ACC112 (cell line): ENCODE results near the gene KRT76.

Experiments
- H2AFZ ChIP-seq: fragments of 200-600 bp; sonication (generic); one replicate; pipeline ENCODE4 v1.6.0; 2017; ENCODE audit warnings: antibody characterized with exemption, low read length; ENCODE audit not compliant: unreplicated experiment
- H3K27ac ChIP-seq: fragments of 200-600 bp; sonication (generic); 2 replicates; pipeline ENCODE4 v1.5.1; 2014; ENCODE audit warnings: low read depth, mild to moderate bottlenecking, antibody characterized with exemption, low read length, moderate library complexity
- H3K27me3 ChIP-seq: fragments of 200-600 bp; sonication (generic); 2 replicates; pipeline ENCODE4 v1.6.1; 2014; ENCODE audit warnings: mild to moderate bottlenecking, antibody characterized with exemption, low read length, moderate library complexity, mixed read lengths; ENCODE audit not compliant: insufficient read depth
- H3K36me3 ChIP-seq: fragments of 200-600 bp; sonication (generic); 2 replicates; pipeline ENCODE4 v1.6.1; 2016; ENCODE audit warnings: mild to moderate bottlenecking, antibody characterized with exemption, low read length, moderate library complexity, mixed read lengths; ENCODE audit not compliant: insufficient read depth
- H3K4me1 ChIP-seq: fragments of 200-600 bp; sonication (generic); one replicate; pipeline ENCODE4 v1.6.1; 2016; ENCODE audit warnings: low read length, mixed read lengths; ENCODE audit not compliant: insufficient read depth, unreplicated experiment, control insufficient read depth
- H3K4me3 ChIP-seq: fragments of 200-600 bp; sonication (generic); 2 replicates; pipeline ENCODE4 v1.5.1; 2014; ENCODE audit warnings: mild to moderate bottlenecking, low read depth, low read length
- H3K79me2 ChIP-seq: fragments of 200-600 bp; sonication (generic); one replicate; pipeline ENCODE4 v1.6.0; 2016; ENCODE audit warnings: low read length; ENCODE audit not compliant: control insufficient read depth, unreplicated experiment, insufficient read depth

Gene KRT76

GRCh38 chr12:52741375-52742195, 35.6 kb downstream of the KRT76 start:
- H3K79me2 ChIP-seq: no peaks in the 10 kb centered on the region
- H3K36me3 ChIP-seq: no peaks in the 10 kb centered on the region
- H3K27ac ChIP-seq: no peak overlapping the region
- H3K4me1 ChIP-seq: no peaks in the 10 kb centered on the region
- H3K27me3 ChIP-seq: peaks cover 56% of the 10 kb centered on the region
- no peak overlapping the region for H3K4me3 ChIP-seq
- H2AFZ ChIP-seq: no peak overlapping the region

GRCh38 chr12:52740584-52740983, 36.6 kb downstream of the KRT76 start:
- H3K79me2 ChIP-seq: no peaks in the 10 kb centered on the region
- H3K27me3 ChIP-seq: peaks cover 57% of the 10 kb centered on the region
- no peak overlapping the region for H3K4me3 ChIP-seq
- no peaks in the 10 kb centered on the region for H3K4me1 ChIP-seq
- no peaks in the 10 kb centered on the region for H3K36me3 ChIP-seq
- no peak overlapping the region for H3K27ac ChIP-seq
- H2AFZ ChIP-seq: no peak overlapping the region

- peaks cover 57% of the 10 kb centered on the region for H3K27me3 ChIP-seq
Measured at GRCh38 chr12:52739963-52740362, 37.2 kb downstream of the KRT76 start.

GRCh38 chr12:52735816-52736632, 41.1 kb downstream of the KRT76 start:
- Histone ChIP-seq H3K79me2 (no peaks in the 10 kb centered on the region), H3K27me3 (peaks cover 69% of the 10 kb centered on the region), H3K27ac (no peak overlapping the region), H2AFZ (no peak overlapping the region), H3K4me3 (no peak overlapping the region), H3K4me1 (no peaks in the 10 kb centered on the region), H3K36me3 (no peaks in the 10 kb centered on the region)

More at GRCh38 chr12:52739963-52740362, 37.2 kb downstream of the KRT76 start:
- no peaks in the 10 kb centered on the region for H3K4me1 ChIP-seq
- no peak overlapping the region for H3K4me3 ChIP-seq
- H2AFZ ChIP-seq: no peak overlapping the region
- no peak overlapping the region for H3K27ac ChIP-seq
- H3K79me2 ChIP-seq: no peaks in the 10 kb centered on the region
- H3K36me3 ChIP-seq: no peaks in the 10 kb centered on the region

GRCh38 chr12:52735106-52735505, 42.0 kb downstream of the KRT76 start:
- Histone ChIP-seq H3K27ac (no peak overlapping the region), H3K4me1 (no peaks in the 10 kb centered on the region), H3K4me3 (no peak overlapping the region), H3K27me3 (peaks cover 75% of the 10 kb centered on the region), H3K79me2 (no peaks in the 10 kb centered on the region), H3K36me3 (no peaks in the 10 kb centered on the region), H2AFZ (no peak overlapping the region)

- no peak overlapping the region for H2AFZ ChIP-seq
- no peak overlapping the region for H3K27ac ChIP-seq
- H3K36me3 ChIP-seq: no peaks in the 10 kb centered on the region
- no peaks in the 10 kb centered on the region for H3K79me2 ChIP-seq
- peaks cover 95% of the 10 kb centered on the region for H3K27me3 ChIP-seq
- no peak overlapping the region for H3K4me3 ChIP-seq
- no peaks in the 10 kb centered on the region for H3K4me1 ChIP-seq
Measured at GRCh38 chr12:52730793-52731192, 46.4 kb downstream of the KRT76 start.

GRCh38 chr12:52730383-52730782, 46.8 kb downstream of the KRT76 start:
- H3K4me1 ChIP-seq: no peaks in the 10 kb centered on the region
- no peak overlapping the region for H3K27ac ChIP-seq
- H3K79me2 ChIP-seq: no peaks in the 10 kb centered on the region
- H2AFZ ChIP-seq: no peak overlapping the region
- no peaks in the 10 kb centered on the region for H3K36me3 ChIP-seq
- H3K27me3 ChIP-seq: peaks cover 95% of the 10 kb centered on the region
- H3K4me3 ChIP-seq: no peak overlapping the region

GRCh38 chr12:52729147-52729546, 48.0 kb downstream of the KRT76 start:
- no peak overlapping the region for H3K27ac ChIP-seq
- no peaks in the 10 kb centered on the region for H3K4me1 ChIP-seq
- no peak overlapping the region for H2AFZ ChIP-seq
- no peaks in the 10 kb centered on the region for H3K36me3 ChIP-seq
- H3K79me2 ChIP-seq: no peaks in the 10 kb centered on the region
- H3K27me3 ChIP-seq: peaks cover 87% of the 10 kb centered on the region
- H3K4me3 ChIP-seq: no peak overlapping the region

GRCh38 chr12:52728374-52728773, 48.8 kb downstream of the KRT76 start:
- Histone ChIP-seq H3K79me2 (no peaks in the 10 kb centered on the region), H3K4me1 (no peaks in the 10 kb centered on the region), H3K27ac (no peak overlapping the region), H3K4me3 (no peak overlapping the region), H3K36me3 (no peaks in the 10 kb centered on the region), H2AFZ (no peak overlapping the region), H3K27me3 (peaks cover 80% of the 10 kb centered on the region)

- Histone ChIP-seq H3K4me3 (no peak overlapping the region), H3K79me2 (no peaks in the 10 kb centered on the region), H3K27me3 (peaks cover 73% of the 10 kb centered on the region), H2AFZ (no peak overlapping the region), H3K4me1 (no peaks in the 10 kb centered on the region), H3K27ac (no peak overlapping the region), H3K36me3 (no peaks in the 10 kb centered on the region)
Measured at GRCh38 chr12:52727037-52727436, 50.1 kb downstream of the KRT76 start.
